Measurements from ENCODE around the gene ELF4. TPM values are rescaled to one million over a fixed set of nuclear protein-coding genes. Genes with fewer than 3 reads are reported as not detected.

ELF4 gene
- total and polyA plus RNA-seq, 2 of the 4 experiments (the other 2 are of a cell fraction) = 10.9 to 19.0 TPM

GRCh38 chrX:130079824-130080406 is 30.4 kb downstream of the ELF4 start:
- H4K91ac ChIP-seq (ENCODE audit: insufficient read depth, low read depth, low read length) = no peak overlapping the region
- POLR2A ChIA-PET (ENCODE audit: unreplicated experiment) = no interaction called here
- H3K27ac ChIP-seq (ENCODE audit: insufficient read depth, low read length) = no peak overlapping the region
- H3K4ac ChIP-seq (ENCODE audit: low read depth, low read length) = no peak overlapping the region
- no peak overlapping the region for H3K4me3 ChIP-seq (ENCODE audit: insufficient read depth, low read depth, low read length)
- peaks cover 45% of the 10 kb centered on the region for H4K20me1 ChIP-seq (ENCODE audit: insufficient read depth, low read length)
- no peak overlapping the region for H3K9ac ChIP-seq (ENCODE audit: low read depth, low read length)
- H2AFZ ChIP-seq (replicated peaks; ENCODE audit: low read length, poor library complexity) = no peak overlapping the region
- no peak overlapping the region for H4K8ac ChIP-seq (ENCODE audit: low read depth in 2 of 2, low read length in 2 of 2)
- H3K9me1 ChIP-seq (ENCODE audit: insufficient read depth, low read length) = peaks cover 11% of the 10 kb centered on the region
- H3K56ac ChIP-seq (ENCODE audit: extremely low read depth, insufficient read depth, low read length) = no peak overlapping the region
- no peaks in the 10 kb centered on the region for H3K9me3 ChIP-seq (ENCODE audit: control insufficient read depth, insufficient read depth, low read length)
- DNase-seq (peak; percentile 75), ATAC-seq (ENCODE audit: low read depth) (peak; percentile 79)
- H2BK20ac ChIP-seq (ENCODE audit: low read depth, low read length) = no peak overlapping the region
- H2AK9ac ChIP-seq (replicated peaks; ENCODE audit: low read depth, low read length, poor library complexity) = peak overlapping the region; percentile 78
- no peak overlapping the region for H2BK15ac ChIP-seq (ENCODE audit: low read depth, low read length)
- no TSS peak for BruUV-seq (replicated peaks)
- in situ Hi-C loops (cut with MboI; ENCODE audit: low sequenced_read_pairs) (loop anchor here (5.0 kb wide), 1 partner anchor 112 kb away; no protein-coding TSS in a partner anchor), intact Hi-C loops (cut with micrococcal nuclease) (loop anchor here (1.0 kb wide), 2 partner anchors 41 to 112 kb away; no protein-coding TSS in a partner anchor), dilution Hi-C loops (cut with HindIII; ENCODE audit: low sequenced_read_pairs, unreplicated experiment) (no loop called here)
- H3K14ac ChIP-seq (replicated peaks; ENCODE audit: low read depth, low read length) = no peak overlapping the region
- H3K27me3 ChIP-seq (ENCODE audit: control insufficient read depth, insufficient read depth, low read length) = no peaks in the 10 kb centered on the region
- peaks cover 4% of the 10 kb centered on the region; the same call in 1 of the 2 replicates for H3K4me1 ChIP-seq (ENCODE audit: control insufficient read depth, insufficient read depth, low read length)
- TF ChIP-seq SMC3 (IDR thresholded peaks at IDR 0.05; ENCODE audit: low read depth, low read length) (peak; percentile 71), RAD21 (IDR thresholded peaks at IDR 0.05; ENCODE audit: low read length) (peak; percentile 80), CHD1 (IDR thresholded peaks at IDR 0.05; ENCODE audit: low read depth, low read length) (no peak), CTCF (conservative IDR thresholded peaks at IDR 0.05; ENCODE audit: low read depth, low read length) (peak; percentile 77)
- H3K23ac ChIP-seq (ENCODE audit: low read depth, low read length) = no peak overlapping the region
- WGBS, 2 experiments (ENCODE audit: extremely low coverage in 2 of 2, insufficient read length in 1 of 2) = no CpG with 5 or more reads among the region's 9 CpGs
- H3K79me1 ChIP-seq (ENCODE audit: low read depth in 1 of 2, low read length in 2 of 2) = peaks cover 0 to 35% of the 10 kb centered on the region in 2 experiments; a peak in 3 of 4 replicates
- no peak overlapping the region for H2AK5ac ChIP-seq (ENCODE audit: low read depth, low read length)
- no peak overlapping the region for H4K5ac ChIP-seq (ENCODE audit: low read depth, low read length)
- no peak overlapping the region for H2BK120ac ChIP-seq (ENCODE audit: low read depth, low read length)
- no peak overlapping the region for H3K18ac ChIP-seq (ENCODE audit: low read depth, low read length)
- peaks cover 2% of the 10 kb centered on the region; the same call in 1 of the 2 replicates for H3K36me3 ChIP-seq (ENCODE audit: control insufficient read depth, insufficient read depth, low read length)
- CTCF ChIA-PET = interaction anchor here (0.6 to 1.3 kb wide), 5 partner anchors 12 to 183 kb away, joined by 3 to 7 read pairs (median 4); no protein-coding TSS in a partner anchor
- no peak overlapping the region for H3K4me2 ChIP-seq (ENCODE audit: low read depth, low read length)
- no peak overlapping the region for H2BK5ac ChIP-seq (ENCODE audit: low read depth, low read length, poor library complexity, severe bottlenecking)
